Ishikawa (cell line): ENCODE results near the gene AHNAK2.

Source experiments
- CEBPB ChIP-seq: IDR thresholded peaks from 2 replicates; pipeline ENCODE4 v1.6.1; 2012
- EGR1 ChIP-seq: IDR thresholded peaks from 2 replicates; pipeline ENCODE4 v1.6.1; 2012
- EP300 ChIP-seq: IDR thresholded peaks from 2 replicates; pipeline ENCODE4 v1.6.1; 2012; ENCODE audit warnings: borderline replicate concordance
- RAD21 ChIP-seq: IDR thresholded peaks from 2 replicates; pipeline ENCODE4 v1.6.1; 2012; ENCODE audit warnings: low read depth
- TAF1 ChIP-seq: IDR thresholded peaks from 2 replicates; pipeline ENCODE4 v1.6.1; 2012; ENCODE audit warnings: low read depth, mild to moderate bottlenecking
- TCF12 ChIP-seq: IDR thresholded peaks from 2 replicates; pipeline ENCODE4 v1.6.1; 2012; ENCODE audit warnings: low read depth
- TEAD4 ChIP-seq: IDR thresholded peaks from 2 replicates; pipeline ENCODE4 v1.6.1; 2012
- YY1 ChIP-seq: IDR thresholded peaks from 2 replicates; pipeline ENCODE4 v1.6.1; 2012; ENCODE audit warnings: low read depth

GRCh38 chr14:105015905-105016304, 37.7 kb upstream of the AHNAK2 start:
- TF ChIP-seq EGR1 (no peak), EP300 (no peak), YY1 (no peak), CEBPB (no peak), TCF12 (no peak), RAD21 (no peak), TAF1 (no peak), TEAD4 (no peak)
